GM23338 (cell line): ENCODE results near the gene MYO1D.

Experiments used
- EZH2 ChIP-seq: fragments of 200-600 bp; sonication (generic); IDR thresholded peaks from one replicate; pipeline ENCODE4 v1.8.0; 2017; ENCODE audit warnings: antibody characterized with exemption, mild to moderate bottlenecking, low read depth; ENCODE audit not compliant: unreplicated experiment
- NANOG ChIP-seq: IDR thresholded peaks from 2 replicates; pipeline ENCODE4 v1.6.1; 2016; ENCODE audit warnings: antibody characterized with exemption, borderline replicate concordance
- STAT1 ChIP-seq: IDR thresholded peaks from one replicate; pipeline ENCODE4 v1.6.1; 2016; ENCODE audit warnings: antibody characterized with exemption; ENCODE audit not compliant: unreplicated experiment
- TF ChIP-seq, protein P1 (sequence below), 2 experiments: fragments of 200-600 bp in 1 of 2; sonication (generic) in 1 of 2; conservative IDR thresholded peaks; 2 replicates each; pipeline versions ENCODE4 v1.5.1 to v1.6.1; 2016 to 2017; ENCODE audit warnings: antibody characterized with exemption in 2 of 2, low read depth in 2 of 2, mild to moderate bottlenecking in 2 of 2, moderate library complexity in 1 of 2
- TF ChIP-seq, protein P2 (sequence below): IDR thresholded peaks from one replicate; pipeline ENCODE4 v1.6.1; 2018; ENCODE audit warnings: antibody characterized with exemption; ENCODE audit not compliant: unreplicated experiment

DNA sequence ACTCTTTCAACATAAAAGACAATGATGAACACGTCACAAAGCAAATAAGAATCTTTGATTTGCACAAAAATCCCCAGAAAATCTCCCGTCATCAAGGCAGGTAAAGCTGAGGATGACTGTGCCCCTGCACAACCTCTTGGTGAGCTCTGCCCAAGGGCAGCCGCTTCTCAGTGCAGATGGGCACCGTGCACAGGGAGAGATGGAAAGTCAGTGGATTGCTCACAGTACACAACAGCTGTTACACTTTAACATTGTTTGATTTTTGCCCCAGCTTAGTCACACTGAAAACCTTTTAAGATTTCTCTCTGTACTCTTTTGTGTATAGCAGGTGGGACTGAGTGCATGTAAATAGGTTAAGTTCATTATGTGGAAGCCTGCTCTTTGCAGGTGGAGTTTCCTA is 285.9 kb downstream of the MYO1D start:
- TF ChIP-seq, protein P1, sequence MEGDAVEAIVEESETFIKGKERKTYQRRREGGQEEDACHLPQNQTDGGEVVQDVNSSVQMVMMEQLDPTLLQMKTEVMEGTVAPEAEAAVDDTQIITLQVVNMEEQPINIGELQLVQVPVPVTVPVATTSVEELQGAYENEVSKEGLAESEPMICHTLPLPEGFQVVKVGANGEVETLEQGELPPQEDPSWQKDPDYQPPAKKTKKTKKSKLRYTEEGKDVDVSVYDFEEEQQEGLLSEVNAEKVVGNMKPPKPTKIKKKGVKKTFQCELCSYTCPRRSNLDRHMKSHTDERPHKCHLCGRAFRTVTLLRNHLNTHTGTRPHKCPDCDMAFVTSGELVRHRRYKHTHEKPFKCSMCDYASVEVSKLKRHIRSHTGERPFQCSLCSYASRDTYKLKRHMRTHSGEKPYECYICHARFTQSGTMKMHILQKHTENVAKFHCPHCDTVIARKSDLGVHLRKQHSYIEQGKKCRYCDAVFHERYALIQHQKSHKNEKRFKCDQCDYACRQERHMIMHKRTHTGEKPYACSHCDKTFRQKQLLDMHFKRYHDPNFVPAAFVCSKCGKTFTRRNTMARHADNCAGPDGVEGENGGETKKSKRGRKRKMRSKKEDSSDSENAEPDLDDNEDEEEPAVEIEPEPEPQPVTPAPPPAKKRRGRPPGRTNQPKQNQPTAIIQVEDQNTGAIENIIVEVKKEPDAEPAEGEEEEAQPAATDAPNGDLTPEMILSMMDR (conservative IDR thresholded peaks at IDR 0.05; ENCODE audit: low read depth in 2 of 2), result no peak
- TF ChIP-seq EZH2 (no peak), NANOG (no peak), STAT1 (no peak)
- TF ChIP-seq, protein P2, sequence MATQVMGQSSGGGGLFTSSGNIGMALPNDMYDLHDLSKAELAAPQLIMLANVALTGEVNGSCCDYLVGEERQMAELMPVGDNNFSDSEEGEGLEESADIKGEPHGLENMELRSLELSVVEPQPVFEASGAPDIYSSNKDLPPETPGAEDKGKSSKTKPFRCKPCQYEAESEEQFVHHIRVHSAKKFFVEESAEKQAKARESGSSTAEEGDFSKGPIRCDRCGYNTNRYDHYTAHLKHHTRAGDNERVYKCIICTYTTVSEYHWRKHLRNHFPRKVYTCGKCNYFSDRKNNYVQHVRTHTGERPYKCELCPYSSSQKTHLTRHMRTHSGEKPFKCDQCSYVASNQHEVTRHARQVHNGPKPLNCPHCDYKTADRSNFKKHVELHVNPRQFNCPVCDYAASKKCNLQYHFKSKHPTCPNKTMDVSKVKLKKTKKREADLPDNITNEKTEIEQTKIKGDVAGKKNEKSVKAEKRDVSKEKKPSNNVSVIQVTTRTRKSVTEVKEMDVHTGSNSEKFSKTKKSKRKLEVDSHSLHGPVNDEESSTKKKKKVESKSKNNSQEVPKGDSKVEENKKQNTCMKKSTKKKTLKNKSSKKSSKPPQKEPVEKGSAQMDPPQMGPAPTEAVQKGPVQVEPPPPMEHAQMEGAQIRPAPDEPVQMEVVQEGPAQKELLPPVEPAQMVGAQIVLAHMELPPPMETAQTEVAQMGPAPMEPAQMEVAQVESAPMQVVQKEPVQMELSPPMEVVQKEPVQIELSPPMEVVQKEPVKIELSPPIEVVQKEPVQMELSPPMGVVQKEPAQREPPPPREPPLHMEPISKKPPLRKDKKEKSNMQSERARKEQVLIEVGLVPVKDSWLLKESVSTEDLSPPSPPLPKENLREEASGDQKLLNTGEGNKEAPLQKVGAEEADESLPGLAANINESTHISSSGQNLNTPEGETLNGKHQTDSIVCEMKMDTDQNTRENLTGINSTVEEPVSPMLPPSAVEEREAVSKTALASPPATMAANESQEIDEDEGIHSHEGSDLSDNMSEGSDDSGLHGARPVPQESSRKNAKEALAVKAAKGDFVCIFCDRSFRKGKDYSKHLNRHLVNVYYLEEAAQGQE, result no peak
